OCI-LY1 (cell line): ENCODE results near the gene POLR2E.

ENCODE experiments used
- EZH2 ChIP-seq: fragments of 200-600 bp; sonication (generic), shearing (Covaris generic); IDR thresholded peaks from 2 replicates; pipeline ENCODE4 v1.8.0; 2017; ENCODE audit warnings: borderline replicate concordance, mixed run types, mild to moderate bottlenecking, antibody characterized with exemption, low read length, moderate library complexity, mixed read lengths
- TF ChIP-seq, protein P1 (sequence below): fragments of 200-600 bp; sonication (generic), shearing (Covaris generic); IDR thresholded peaks from 2 replicates; pipeline ENCODE4 v1.5.1; 2017; ENCODE audit warnings: mild to moderate bottlenecking, antibody characterized with exemption, low read length, moderate library complexity, mixed read lengths

DNA sequence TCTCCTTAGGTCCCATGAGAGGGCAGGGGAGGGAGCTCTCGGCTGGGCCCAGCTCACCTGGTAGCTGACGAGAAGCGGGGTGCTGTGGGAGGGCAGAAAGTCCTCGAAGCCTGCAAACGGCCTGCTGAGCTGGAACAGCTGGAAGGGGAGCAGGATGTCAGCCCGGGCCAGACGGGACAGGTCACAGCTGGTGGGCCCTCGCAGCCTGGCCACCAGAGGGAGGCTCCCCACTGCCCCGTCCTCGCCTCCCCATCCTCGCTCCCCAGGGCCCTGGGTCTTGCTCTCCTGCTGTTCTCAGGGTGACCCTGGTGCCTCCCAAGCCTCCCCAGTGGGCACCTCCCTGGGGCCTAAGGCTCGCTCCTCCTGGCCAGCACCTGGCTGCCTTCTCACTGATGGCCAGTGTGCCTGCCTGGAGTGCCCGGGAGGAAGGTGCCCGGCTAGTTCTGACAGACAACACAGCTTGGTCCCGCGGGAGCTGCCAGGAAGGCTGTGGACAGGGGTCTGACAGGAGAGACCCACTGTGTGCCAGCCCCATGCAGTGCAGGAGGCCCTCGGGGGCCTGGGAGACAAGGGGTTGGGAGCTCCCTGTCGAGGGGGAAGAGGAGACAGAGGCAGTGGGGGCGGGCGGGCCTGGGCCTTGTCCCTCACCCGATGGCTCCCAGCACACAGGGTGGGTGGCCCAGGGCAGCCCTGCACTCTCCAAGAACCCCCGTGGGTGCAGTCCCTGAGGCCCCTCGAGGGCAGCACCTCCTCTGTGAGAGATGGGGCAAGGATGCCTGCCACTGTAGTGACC is 28.9 kb upstream of the POLR2E start:
- TF ChIP-seq, protein P1, sequence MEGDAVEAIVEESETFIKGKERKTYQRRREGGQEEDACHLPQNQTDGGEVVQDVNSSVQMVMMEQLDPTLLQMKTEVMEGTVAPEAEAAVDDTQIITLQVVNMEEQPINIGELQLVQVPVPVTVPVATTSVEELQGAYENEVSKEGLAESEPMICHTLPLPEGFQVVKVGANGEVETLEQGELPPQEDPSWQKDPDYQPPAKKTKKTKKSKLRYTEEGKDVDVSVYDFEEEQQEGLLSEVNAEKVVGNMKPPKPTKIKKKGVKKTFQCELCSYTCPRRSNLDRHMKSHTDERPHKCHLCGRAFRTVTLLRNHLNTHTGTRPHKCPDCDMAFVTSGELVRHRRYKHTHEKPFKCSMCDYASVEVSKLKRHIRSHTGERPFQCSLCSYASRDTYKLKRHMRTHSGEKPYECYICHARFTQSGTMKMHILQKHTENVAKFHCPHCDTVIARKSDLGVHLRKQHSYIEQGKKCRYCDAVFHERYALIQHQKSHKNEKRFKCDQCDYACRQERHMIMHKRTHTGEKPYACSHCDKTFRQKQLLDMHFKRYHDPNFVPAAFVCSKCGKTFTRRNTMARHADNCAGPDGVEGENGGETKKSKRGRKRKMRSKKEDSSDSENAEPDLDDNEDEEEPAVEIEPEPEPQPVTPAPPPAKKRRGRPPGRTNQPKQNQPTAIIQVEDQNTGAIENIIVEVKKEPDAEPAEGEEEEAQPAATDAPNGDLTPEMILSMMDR = no peak
- no peak for TF ChIP-seq EZH2
